Loucy (cell line): ENCODE measurements around the gene JAM2.

Experiments
- H2AFZ ChIP-seq: fragments of 200-600 bp; sonication (generic); 2 replicates; pipeline ENCODE4 v1.6.0; 2016; ENCODE audit warnings: antibody characterized with exemption, mild to moderate bottlenecking, low read length, moderate library complexity
- H3F3A ChIP-seq: fragments of 200-600 bp; 2 replicates; pipeline ENCODE4 v1.6.0; 2016; ENCODE audit warnings: antibody characterized with exemption, low read depth, mild to moderate bottlenecking
- H3K27me3 ChIP-seq: fragments of 200-600 bp; sonication (generic); 2 replicates; pipeline ENCODE4 v1.6.1; 2014; ENCODE audit warnings: low read length, mild to moderate bottlenecking; ENCODE audit not compliant: insufficient read depth, poor library complexity, severe bottlenecking
- H3K36me3 ChIP-seq: fragments of 200-600 bp; sonication (generic); 2 replicates; pipeline ENCODE4 v1.6.1; 2016; ENCODE audit warnings: low read length; ENCODE audit not compliant: insufficient read depth
- H3K4me1 ChIP-seq: fragments of 200-600 bp; sonication (generic); 2 replicates; pipeline ENCODE4 v1.5.1; 2014; ENCODE audit warnings: low read length, mild to moderate bottlenecking; ENCODE audit not compliant: insufficient read depth, poor library complexity, severe bottlenecking
- H3K4me2 ChIP-seq: fragments of 200-600 bp; sonication (generic); 2 replicates; pipeline ENCODE4 v1.6.0; 2014; ENCODE audit warnings: antibody characterized with exemption, low read length, low read depth, mild to moderate bottlenecking; ENCODE audit not compliant: poor library complexity, severe bottlenecking
- H3K4me3 ChIP-seq: fragments of 200-600 bp; sonication (generic); 2 replicates; pipeline ENCODE4 v1.5.1; 2014; ENCODE audit warnings: low read length, mild to moderate bottlenecking, mixed read lengths; ENCODE audit not compliant: poor library complexity, severe bottlenecking
- H3K79me2 ChIP-seq: fragments of 200-600 bp; sonication (generic); 2 replicates; pipeline ENCODE4 v1.6.1; 2014; ENCODE audit warnings: low read length; ENCODE audit not compliant: insufficient read depth
- H3K9ac ChIP-seq: fragments of 200-600 bp; sonication (generic); 2 replicates; pipeline ENCODE4 v1.6.0; 2014; ENCODE audit warnings: mild to moderate bottlenecking, low read depth, low read length, moderate library complexity; ENCODE audit not compliant: poor library complexity, severe bottlenecking
- H3K9me2 ChIP-seq: fragments of 200-600 bp; sonication (generic); replicated peaks from 2 replicates; pipeline ENCODE4 v1.6.1; 2016; ENCODE audit warnings: low read depth, low read length, mixed read lengths
- H3K9me3 ChIP-seq: fragments of 200-600 bp; sonication (generic); 2 replicates; pipeline ENCODE4 v1.6.1; 2014; ENCODE audit warnings: mild to moderate bottlenecking, antibody characterized with exemption, low read length, low read depth; ENCODE audit not compliant: insufficient read depth
- H4K20me1 ChIP-seq: fragments of 200-600 bp; sonication (generic); 2 replicates; pipeline ENCODE4 v1.6.0; 2014; ENCODE audit warnings: antibody characterized with exemption, low read length, mild to moderate bottlenecking; ENCODE audit not compliant: insufficient read depth, poor library complexity, severe bottlenecking
- CTCF ChIP-seq: fragments of 200-600 bp; sonication (generic); conservative IDR thresholded peaks from 2 replicates; pipeline ENCODE4 v1.5.1; 2014; ENCODE audit warnings: mild to moderate bottlenecking, antibody characterized with exemption, low read length
- EZH2phosphoT487 ChIP-seq: fragments of 200-600 bp; IDR thresholded peaks from 2 replicates; pipeline ENCODE4 v1.6.1; 2018; ENCODE audit warnings: antibody characterized with exemption, mild to moderate bottlenecking, moderate library complexity, borderline replicate concordance

JAM2 gene

GRCh38 chr21:25626757-25627156, 12.3 kb upstream of the JAM2 start:
- no peaks in the 10 kb centered on the region for H3K9me3 ChIP-seq

GRCh38 chr21:25632296-25632695, 6.8 kb upstream of the JAM2 start:
- no peaks in the 10 kb centered on the region for H3F3A ChIP-seq
- H3K9me2 ChIP-seq: no peaks in the 10 kb centered on the region
- no peak overlapping the region for H3K4me3 ChIP-seq
- no peaks in the 10 kb centered on the region for H3K9me3 ChIP-seq
- no peaks in the 10 kb centered on the region for H3K79me2 ChIP-seq
- no peaks in the 10 kb centered on the region for H3K4me1 ChIP-seq
- no peak for TF ChIP-seq CTCF
- no peak for TF ChIP-seq EZH2phosphoT487
- no peaks in the 10 kb centered on the region for H4K20me1 ChIP-seq
- no peak overlapping the region for H3K4me2 ChIP-seq
- H2AFZ ChIP-seq: no peak overlapping the region
- no peaks in the 10 kb centered on the region for H3K36me3 ChIP-seq
- no peaks in the 10 kb centered on the region for H3K27me3 ChIP-seq
- no peak overlapping the region for H3K9ac ChIP-seq

More at GRCh38 chr21:25626757-25627156, 12.3 kb upstream of the JAM2 start:
- Histone ChIP-seq H3K4me1 (no peaks in the 10 kb centered on the region), H4K20me1 (no peaks in the 10 kb centered on the region), H3F3A (no peaks in the 10 kb centered on the region), H3K4me2 (no peak overlapping the region), H3K9ac (no peak overlapping the region), H3K4me3 (no peak overlapping the region), H3K27me3 (no peaks in the 10 kb centered on the region), H3K79me2 (no peaks in the 10 kb centered on the region), H3K9me2 (no peaks in the 10 kb centered on the region), H2AFZ (no peak overlapping the region), H3K36me3 (no peaks in the 10 kb centered on the region)
- TF ChIP-seq CTCF (no peak), EZH2phosphoT487 (no peak)

- no peaks in the 10 kb centered on the region for H4K20me1 ChIP-seq
- no peaks in the 10 kb centered on the region for H3F3A ChIP-seq
- H3K9ac ChIP-seq: no peak overlapping the region
- H3K36me3 ChIP-seq: no peaks in the 10 kb centered on the region
- no peaks in the 10 kb centered on the region for H3K79me2 ChIP-seq
- H3K4me2 ChIP-seq: no peak overlapping the region
- no peaks in the 10 kb centered on the region for H3K9me2 ChIP-seq
- no peak overlapping the region for H3K4me3 ChIP-seq
- no peaks in the 10 kb centered on the region for H3K27me3 ChIP-seq
- no peak overlapping the region for H2AFZ ChIP-seq
- H3K9me3 ChIP-seq: no peaks in the 10 kb centered on the region
- no peak for TF ChIP-seq CTCF
- no peak for TF ChIP-seq EZH2phosphoT487
- H3K4me1 ChIP-seq: no peaks in the 10 kb centered on the region
Observed at GRCh38 chr21:25635310-25635709, 3.7 kb upstream of the JAM2 start.
